Spleen (tissue), 7 donors: ENCODE results near the gene RAB3B.

Experiments used
- POLR2A ChIP-seq, 3 donors: fragments of 450-650 bp; IDR thresholded peaks; one replicate each; pipeline ENCODE4 v1.5.1; 2017; ENCODE audit warnings: antibody characterized with exemption in 3 of 3, mild to moderate bottlenecking in 1 of 3
- POLR2AphosphoS5 ChIP-seq, 3 donors: sonication (generic); formaldehyde crosslinking; IDR thresholded peaks; one replicate each; pipeline ENCODE4 v1.5.1; 2017; ENCODE audit warnings: antibody characterized with exemption in 3 of 3
- TF ChIP-seq, protein P1 (sequence below), 11 experiments: fragments of 200-600 bp in 7 of 11; fragments of 450-650 bp in 4 of 11; sonication (generic) in 4 of 11; IDR thresholded peaks in 8 of 11; conservative IDR thresholded peaks in 3 of 11; 1 replicate in 7 of 11; 2 replicates in 4 of 11; pipeline versions ENCODE4 v1.4.0 to v1.8.0; 2016 to 2021; ENCODE audit warnings: antibody characterized with exemption in 11 of 11, inconsistent platforms in 4 of 11, mild to moderate bottlenecking in 1 of 11
- donor health status: DM: no; HTN: no; CAD: no; lungs with moderate emphysema.
- donor health status: DM: no; HTN: no; CAD: no.
- donor health status: DM: no; HTN: no; CAD: no.

DNA sequence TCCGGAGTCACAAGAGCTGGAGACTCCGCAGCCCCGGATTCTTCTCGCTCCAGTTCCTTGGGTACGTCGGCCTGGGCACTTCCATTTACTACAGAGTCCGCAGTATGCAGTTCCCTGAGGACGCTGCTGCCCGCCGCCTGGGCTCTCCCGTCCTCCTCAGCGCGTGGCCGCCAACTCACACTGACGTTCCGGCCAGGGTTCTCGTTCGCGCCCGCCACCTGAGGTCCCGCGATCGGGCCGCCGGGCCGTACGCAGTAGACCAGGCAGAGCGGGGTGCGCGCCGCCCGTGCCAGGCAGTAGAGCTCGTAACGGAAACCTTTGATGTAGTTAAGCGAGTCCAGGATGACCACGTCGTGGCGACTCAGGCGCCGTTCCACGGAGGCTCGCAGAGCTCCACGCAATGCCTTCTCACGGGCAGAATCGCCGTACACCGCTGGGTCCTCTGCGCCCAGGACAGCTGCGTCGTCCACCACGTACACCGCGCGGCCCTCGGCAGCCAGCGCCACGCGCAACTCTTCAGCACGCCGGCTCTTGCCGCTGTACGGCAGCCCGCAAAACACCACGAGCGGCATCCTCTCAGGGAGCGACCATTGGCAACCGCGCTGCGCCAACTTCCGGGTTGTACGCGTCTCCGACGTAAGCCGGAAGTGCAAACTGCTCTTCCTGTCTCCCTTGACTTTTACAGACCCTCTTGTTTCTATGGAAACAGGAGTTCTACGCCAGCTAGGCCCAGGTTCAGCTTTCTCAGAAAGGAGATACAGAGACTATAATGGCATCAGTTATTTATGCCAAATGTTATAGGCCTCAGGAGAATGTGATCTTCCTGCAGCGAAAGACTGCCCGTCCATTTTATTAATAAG lies 42.9 kb upstream of the RAB3B start, which contains the start of gene KTI12:
- TF ChIP-seq, protein P1, sequence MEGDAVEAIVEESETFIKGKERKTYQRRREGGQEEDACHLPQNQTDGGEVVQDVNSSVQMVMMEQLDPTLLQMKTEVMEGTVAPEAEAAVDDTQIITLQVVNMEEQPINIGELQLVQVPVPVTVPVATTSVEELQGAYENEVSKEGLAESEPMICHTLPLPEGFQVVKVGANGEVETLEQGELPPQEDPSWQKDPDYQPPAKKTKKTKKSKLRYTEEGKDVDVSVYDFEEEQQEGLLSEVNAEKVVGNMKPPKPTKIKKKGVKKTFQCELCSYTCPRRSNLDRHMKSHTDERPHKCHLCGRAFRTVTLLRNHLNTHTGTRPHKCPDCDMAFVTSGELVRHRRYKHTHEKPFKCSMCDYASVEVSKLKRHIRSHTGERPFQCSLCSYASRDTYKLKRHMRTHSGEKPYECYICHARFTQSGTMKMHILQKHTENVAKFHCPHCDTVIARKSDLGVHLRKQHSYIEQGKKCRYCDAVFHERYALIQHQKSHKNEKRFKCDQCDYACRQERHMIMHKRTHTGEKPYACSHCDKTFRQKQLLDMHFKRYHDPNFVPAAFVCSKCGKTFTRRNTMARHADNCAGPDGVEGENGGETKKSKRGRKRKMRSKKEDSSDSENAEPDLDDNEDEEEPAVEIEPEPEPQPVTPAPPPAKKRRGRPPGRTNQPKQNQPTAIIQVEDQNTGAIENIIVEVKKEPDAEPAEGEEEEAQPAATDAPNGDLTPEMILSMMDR (IDR thresholded peaks at IDR 0.05 in 8 of 11, conservative IDR thresholded peaks at IDR 0.05 in 3 of 11) = no peak
- TF ChIP-seq POLR2A (IDR thresholded peaks at IDR 0.05) (peak in 1 of 3 donors; percentile 23), POLR2AphosphoS5 (IDR thresholded peaks at IDR 0.05) (peak; percentile 96 to 98 (median 97))
